ENCODE data around the gene RTN4IP1.

RTN4IP1 gene, protein sequence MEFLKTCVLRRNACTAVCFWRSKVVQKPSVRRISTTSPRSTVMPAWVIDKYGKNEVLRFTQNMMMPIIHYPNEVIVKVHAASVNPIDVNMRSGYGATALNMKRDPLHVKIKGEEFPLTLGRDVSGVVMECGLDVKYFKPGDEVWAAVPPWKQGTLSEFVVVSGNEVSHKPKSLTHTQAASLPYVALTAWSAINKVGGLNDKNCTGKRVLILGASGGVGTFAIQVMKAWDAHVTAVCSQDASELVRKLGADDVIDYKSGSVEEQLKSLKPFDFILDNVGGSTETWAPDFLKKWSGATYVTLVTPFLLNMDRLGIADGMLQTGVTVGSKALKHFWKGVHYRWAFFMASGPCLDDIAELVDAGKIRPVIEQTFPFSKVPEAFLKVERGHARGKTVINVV

DNA sequence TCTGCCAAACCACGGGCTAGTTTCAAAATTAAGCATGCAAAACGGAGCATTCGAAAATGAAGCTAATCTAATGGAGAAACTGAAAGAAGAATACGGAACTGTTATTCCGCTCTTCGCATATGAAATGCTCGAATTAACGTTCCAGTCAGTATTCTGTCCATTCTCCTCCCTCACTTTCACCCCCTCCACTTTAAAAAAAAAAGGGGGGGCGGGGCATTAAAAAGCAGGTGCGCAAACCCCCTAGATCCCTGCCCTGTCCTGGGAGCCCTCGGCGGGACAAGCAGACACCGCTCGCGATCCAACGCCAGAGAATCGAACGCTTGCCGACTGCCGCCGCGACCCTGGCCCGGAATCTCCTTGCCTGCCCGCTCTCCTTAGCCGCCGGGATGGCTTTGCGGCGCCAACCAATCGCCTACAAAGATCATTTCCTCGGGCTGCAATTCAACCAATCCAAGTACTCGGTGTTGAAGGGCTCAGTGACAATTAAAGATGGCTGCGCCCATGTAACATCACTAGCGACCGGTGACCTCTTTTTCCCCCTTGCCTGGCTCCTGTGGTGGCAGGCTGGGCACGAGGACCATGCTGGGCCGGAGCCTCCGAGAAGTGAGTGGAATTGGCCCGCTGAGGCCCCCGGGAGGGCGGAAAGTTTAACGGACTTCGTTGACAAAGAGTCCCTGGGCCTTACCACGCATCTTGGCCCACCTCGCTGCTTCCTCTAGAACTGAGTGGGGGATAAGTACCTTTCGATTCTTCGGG lies at the start of gene RTN4IP1, which contains the start of gene QRSL1:
Gene RTN4IP1, minus strand, starts transcription at position 396 of the 756 bp plus-strand sequence. CDS start 477 bp downstream, outside the sequence.
Gene QRSL1, plus strand, starts transcription at position 476 of the 756 bp plus-strand sequence. Its CDS starts 104 bp downstream, at position 580.
- DNase-seq (ENCODE audit: extremely low read depth in 1 of 2, low read depth in 1 of 2), result peak; percentile 54 to 73

DNA sequence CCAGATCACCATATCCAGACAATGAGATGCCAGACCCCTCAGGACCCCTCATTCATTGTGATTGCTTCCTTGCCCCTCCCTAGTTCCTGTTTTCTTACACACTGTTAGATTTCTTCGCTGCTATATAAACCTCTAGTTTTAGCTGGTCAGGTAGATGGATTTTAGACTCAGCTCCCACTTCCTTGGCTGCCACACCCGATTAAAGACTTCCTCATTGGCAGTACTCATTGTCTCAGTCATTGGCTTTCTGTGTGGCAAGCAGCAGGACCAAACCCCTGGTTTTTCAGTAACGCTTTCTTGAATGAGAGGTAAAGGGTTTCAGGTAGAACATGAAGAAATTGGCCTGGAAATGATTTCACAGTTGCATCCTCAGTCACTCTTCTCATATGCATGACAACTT lies 48.0 kb upstream of the RTN4IP1 start:
- DNase-seq (ENCODE audit: extremely low read depth in 1 of 2, low read depth in 1 of 2), result no peak

DNA sequence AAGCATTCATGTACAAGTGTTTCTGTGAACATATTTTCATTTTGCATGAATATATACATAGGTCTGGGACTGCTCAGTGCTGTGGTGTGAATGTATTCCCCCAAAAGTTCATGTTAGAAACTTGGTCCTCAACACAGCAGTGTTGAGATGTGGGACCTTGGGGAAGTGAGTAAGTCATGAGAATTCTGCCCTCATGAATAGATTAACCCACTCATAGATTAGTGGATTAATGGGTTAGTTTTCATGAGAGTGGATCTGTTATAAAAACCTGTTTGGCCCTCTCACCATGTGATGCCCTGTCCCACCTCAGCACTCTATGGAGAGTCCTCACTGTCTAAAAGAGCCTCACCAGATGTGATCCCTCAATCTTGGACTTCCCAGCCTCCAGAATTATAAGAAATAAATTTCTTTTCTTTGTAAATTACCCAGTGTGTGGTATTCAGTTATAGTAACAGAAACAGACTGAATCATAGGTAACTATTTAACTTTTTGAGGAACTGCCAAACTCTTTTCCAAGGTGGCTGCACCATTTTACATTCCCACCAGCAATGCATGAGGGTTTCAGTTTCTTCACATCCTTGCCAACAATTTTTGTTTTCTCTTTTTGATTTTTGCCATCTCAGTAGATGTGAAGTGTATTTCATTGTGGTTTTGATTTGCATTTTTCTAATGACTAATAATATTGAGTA lies 45.4 kb upstream of the RTN4IP1 start:
- DNase-seq (ENCODE audit: extremely low read depth in 1 of 2, low read depth in 1 of 2), result no peak

DNA sequence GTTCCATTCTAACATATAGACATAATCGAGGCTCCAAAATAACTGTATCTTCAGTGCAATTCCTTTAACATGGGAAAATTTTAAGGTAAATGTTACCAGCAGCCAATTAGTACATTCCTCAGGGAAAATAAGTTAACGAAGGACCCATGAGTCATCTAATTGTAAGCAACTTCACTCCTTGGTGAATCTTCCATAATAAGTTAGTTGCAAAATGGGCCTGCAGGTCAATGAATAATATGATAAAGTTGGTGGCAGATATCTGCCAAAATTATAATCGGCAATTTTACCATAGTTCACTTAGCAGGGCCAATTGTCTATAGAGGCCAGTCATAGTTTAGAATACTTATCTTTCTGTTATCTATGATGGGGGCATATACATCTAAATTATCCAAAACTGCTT lies 42.4 kb upstream of the RTN4IP1 start:
- no peak for DNase-seq (ENCODE audit: extremely low read depth in 1 of 2, low read depth in 1 of 2)

DNA sequence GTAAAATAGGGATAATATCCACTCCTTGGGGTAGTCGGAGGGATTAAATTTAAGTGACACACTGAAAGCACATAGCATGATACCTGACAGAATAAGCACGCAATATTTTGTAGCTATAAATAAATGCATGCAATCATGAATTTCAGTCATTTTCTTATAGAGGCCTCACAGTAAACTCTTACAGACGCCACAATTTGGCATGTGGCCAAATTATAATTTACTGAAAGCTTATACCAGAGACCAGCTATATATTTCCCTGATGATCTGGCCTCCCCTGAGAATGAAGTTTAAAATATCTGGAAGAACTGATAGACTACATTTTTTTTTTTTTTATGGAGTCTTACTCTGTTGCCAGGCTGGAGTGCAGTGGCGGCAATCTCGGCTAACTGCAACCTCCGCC lies 40.9 kb upstream of the RTN4IP1 start:
- no peak for DNase-seq (ENCODE audit: extremely low read depth in 1 of 2, low read depth in 1 of 2)

DNA sequence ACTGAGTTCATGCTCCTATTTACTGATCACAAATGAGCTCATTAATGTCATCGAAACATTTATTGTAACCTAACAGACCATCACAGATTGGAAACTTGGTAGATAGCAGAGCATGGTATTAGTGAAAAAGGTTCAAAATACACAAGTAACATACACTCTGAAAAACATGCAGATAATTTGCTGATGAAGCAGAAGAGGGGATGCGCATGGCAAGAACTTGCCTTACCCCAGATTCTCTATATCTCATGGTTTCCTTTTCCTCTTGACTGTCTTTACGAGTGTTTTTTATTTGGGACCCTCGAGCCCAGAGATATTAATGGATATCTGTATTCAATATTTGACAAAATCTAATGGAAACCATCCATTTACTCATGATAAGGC lies 37.7 kb upstream of the RTN4IP1 start:
- DNase-seq (ENCODE audit: extremely low read depth in 1 of 2, low read depth in 1 of 2), result no peak

DNA sequence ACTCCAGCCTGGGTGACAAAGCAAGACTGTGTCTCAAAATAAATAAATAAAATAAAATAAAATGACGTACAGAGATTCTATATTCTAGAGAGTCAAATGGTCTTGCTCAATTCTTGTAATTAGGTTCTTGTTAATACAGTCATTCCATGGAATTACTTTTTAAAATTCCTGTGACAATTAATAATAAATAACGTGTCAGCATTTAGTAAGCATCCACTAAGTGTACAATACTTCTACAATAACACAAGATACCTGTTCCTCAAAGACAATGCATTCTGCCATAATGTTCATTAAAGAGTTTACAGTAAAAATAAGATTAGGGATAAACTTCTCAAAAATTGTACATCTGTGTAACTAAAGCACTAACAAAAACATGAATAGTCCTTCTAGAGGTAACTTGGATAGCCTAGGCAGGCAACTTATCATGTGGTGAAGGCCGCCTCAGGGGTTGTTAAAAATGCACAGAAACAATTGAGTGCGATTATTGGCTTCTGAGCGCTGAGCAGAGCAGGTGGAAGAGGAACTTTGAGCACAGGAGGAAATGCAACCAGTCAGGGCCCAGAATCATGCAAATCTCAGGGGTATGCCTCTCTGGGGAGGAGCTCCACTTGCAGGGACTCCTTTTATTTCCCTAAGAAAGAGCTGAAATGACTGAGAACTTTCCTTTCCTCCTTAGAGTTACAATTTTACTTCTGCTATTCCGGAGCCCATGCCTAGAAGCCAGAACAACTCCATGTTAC lies 37.2 kb upstream of the RTN4IP1 start:
- DNase-seq (ENCODE audit: extremely low read depth in 1 of 2, low read depth in 1 of 2), result no peak

DNA sequence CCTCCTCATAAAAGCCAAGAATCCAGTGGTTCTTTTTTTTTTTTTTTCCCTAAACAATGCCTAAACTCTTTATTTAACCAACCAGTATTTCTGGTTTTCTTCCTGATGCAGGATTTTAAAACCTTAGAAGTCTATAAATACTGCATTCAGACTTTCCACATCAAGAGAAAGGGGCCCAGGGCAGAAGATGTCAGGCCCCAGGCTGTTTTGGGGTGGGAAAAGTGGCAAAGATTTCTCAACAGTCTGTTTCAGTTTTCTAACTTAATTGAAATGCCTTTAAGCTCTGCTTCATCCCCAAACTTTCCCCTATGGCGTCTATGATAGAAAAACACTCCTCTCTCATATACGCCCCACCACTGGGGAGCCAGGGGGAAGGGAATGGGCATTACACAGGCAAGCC lies 33.2 kb upstream of the RTN4IP1 start:
- DNase-seq (ENCODE audit: extremely low read depth in 1 of 2, low read depth in 1 of 2), result no peak

DNA sequence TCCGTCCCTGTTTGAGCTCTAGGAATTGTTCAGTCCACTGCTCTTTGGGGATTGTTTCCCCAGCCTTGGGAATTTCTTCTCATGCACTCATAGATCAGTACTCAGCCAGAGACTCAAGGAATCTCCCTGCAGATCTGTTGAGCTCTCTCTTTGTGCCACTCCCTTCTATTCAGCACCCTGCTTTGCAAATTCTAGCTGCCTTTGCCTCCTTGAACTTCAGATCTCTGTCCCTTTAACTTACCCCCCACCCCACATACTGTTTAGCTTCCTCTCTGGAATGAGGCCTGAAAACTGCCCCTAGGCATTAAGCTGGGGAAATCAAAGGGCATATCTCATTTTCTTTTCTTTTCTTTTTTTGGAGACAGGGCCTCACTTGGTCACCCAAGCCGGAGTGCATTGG lies 30.6 kb upstream of the RTN4IP1 start:
- no peak for DNase-seq (ENCODE audit: extremely low read depth in 1 of 2, low read depth in 1 of 2)

DNA sequence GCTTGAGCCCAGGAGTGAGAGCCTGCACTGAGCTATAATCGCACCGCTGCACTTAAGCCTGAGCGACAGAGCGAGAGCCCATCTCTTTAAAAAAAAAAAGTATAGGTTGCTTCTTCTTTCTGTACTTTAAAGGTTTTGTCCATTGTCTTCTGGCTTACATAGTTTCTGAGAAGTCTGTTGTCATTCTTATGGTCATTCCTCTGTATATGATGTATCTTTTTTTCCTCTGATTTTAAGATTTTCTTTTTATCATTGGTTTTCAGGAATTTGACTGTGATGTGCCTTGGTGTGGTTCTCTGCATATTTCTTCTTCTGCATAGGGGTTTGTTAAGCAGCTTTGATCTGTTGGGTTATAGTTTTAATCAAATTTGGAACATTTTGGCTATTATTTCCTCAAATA lies 29.2 kb upstream of the RTN4IP1 start:
- DNase-seq (ENCODE audit: extremely low read depth in 1 of 2, low read depth in 1 of 2), result no peak

DNA sequence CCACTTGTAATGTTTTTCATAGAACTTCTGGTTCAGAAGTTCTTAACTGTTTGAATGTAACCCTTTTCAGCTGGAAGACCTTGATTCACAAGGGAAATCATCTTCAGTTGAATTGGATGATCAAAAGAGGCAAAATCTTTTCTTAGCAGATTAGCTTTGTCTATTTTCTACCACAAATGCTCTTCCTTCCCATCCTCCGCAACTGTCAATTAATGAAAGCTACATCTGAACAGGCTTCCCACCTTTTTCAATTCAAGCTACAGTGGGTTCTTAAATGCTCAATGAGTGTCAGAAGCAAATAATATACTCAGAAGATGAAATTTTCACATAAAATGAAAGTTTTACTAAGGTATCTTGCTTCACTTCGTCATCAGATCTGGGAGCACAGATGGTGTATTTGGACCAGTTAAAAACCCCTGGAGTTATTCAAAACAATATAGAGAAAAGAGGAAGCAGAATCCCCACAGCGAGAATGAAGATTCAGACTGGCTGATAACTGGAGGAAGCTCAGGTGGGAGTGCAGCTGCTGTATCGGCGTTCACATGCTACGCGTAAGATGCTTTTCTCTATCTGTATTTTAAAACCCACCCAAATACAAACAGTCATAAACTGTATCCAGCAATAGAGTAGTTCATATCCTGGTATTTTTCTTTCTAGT lies 19.5 kb upstream of the RTN4IP1 start:
- no peak for DNase-seq (ENCODE audit: extremely low read depth in 1 of 2, low read depth in 1 of 2)

DNA sequence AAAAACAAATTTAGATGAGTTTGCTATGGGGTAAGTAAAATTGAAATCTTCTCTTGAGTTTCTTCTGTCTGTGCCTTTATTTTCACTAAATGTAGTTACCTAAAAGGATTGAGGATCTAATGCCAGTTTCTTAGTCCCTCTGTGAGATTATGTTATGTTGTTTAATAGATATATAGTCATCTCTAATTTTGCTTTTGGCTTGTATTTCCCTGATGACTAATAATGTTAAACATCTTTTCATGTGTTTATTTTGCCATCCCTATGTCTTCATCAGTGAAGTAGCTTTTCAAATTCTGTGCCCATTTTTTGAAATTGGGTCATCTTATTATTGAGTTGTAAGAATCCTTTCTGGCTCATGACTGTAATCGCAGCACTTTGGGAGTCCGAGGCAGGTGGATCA lies 13.8 kb upstream of the RTN4IP1 start:
- DNase-seq (ENCODE audit: extremely low read depth in 1 of 2, low read depth in 1 of 2), result no peak

DNA sequence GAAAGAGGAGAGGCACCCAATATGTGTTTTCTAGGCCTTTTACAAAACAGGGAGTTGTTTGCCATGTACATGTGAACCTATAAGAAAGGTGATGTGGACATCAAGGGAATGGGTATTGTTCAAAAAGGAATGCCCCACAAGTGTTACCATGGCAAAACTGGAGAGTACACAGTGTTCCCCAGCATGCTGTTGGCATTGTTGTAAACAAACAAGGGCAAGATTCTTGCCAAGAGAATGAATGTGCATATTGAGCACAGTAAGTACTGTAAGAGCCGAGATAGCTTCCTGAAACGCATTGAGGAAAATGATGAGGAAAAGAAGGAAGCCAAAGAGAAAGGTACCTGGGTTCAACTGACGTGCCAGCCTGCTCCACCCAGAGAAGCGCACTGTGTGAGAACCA lies 13.2 kb upstream of the RTN4IP1 start:
- DNase-seq (ENCODE audit: extremely low read depth in 1 of 2, low read depth in 1 of 2), result no peak

DNA sequence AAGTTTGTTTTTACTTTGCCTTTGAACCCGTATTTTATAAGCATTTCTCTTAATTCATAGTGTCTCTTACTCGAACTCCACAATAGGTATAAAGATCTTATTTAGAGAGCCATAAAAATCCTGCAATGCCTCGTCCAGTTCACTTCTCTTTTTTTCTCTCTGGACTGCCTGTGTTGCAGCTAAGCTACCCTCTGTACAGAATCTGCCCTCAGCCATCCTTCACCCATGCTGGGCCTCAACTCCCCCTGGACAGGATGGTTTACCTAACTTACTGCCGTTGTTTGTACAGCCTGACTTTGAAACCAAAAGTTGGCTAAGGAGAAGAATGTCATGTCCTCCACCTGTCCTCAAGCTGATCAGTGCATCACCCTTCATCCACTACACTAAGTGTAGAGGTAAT lies 10.5 kb upstream of the RTN4IP1 start:
- DNase-seq (ENCODE audit: extremely low read depth in 1 of 2, low read depth in 1 of 2), result no peak

DNA sequence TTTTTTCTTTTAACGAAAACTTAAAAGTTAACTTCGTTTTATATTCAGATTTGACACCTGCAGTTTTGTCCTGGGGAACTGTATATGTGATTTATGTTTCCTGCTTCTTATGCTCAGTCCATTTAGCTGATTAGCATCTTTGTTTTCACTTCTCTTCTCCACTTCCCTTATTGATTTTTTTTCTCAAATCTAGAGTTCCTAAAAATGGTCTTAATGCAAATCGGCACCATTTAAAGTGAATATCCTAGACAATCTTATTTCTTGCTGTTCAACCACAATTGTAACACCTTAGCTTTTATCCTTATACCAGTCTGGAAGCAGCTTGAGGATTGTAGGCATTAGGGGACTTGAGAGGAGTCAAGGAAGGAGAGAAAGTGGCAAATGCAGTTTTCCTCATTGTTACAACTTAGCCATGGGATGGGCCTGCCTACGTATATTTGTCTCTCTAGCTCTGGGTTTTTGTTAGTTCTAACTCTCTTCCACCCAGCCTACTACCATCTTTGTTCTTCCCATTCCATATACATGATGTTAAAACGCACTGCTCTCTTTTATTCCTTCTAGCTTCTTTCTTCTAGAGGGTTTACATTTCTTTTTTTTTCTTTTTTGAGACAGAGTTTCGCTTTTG lies 8.5 kb upstream of the RTN4IP1 start:
- no peak for DNase-seq (ENCODE audit: extremely low read depth in 1 of 2, low read depth in 1 of 2)

DNA sequence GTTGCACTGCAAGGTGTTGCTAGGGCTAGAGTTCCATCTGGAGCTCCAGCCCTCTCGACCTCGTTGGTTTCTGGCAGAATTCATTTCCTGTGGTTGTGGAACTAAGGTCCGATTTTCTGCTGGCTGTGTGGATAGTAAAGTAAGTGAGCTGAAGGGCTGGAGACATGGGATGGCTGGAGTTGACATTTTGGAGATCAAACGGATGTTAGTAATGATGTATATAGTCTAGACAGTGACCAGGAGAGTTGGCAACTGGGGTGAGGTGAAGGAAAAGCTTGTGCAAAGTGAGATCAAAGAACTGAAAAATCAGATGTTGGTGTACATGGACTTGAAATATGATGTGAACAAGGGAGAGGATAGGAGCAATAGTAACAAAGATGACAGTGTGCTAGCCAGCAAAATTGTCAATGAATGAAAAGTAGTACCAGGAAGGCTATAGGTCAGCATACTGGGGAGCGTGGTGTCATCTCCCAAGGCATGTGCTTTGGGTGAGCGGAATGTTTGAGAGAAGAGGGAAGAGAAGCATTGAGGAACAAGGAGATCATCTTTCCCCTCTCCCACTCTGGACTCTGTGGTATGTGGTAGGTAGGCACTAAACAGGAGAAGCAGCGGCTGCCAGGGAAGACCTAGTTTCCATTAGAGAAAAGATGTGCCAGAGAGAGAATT lies 7.9 kb upstream of the RTN4IP1 start:
- no peak for DNase-seq (ENCODE audit: extremely low read depth in 1 of 2, low read depth in 1 of 2)

DNA sequence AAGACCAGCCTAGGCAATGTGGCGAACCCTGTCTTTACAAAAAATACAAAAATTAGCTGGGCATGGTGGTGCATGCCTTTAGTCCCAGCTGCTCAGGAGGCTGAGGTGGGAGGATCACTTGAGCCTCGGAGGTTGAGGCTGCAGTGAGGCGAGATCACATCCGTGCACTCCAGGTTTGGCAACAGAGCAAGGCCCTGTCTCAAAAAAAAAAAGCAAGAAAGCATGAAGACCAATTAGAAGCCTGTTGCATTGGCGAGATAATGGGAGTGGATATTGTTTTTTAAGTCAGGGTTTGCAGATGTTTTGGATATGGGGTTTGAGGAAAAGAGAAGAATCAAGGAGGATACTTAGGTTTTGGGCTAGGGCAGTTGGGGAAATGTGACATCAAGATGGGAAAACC lies 5.3 kb upstream of the RTN4IP1 start:
- no peak for DNase-seq (ENCODE audit: extremely low read depth in 1 of 2, low read depth in 1 of 2)

DNA sequence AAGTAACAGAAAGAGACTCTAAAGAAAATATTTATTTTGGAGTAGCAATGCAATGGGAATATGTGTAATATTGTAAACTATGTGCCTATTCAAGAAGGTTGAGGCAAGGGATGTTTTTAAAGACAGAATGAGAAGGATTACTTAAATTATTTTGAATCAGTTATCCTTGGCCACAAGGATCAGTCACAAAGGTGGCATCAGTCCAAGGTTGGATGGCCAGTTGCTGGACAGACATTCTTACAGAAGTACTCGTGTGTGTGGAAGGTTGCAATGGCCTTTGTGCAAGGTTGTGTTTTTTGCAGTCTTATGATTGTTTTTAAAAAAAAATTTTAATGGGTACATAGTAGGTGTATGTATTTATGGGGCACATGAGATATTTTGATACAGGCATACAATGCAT lies 2.0 kb upstream of the RTN4IP1 start:
- no peak for DNase-seq (ENCODE audit: extremely low read depth in 1 of 2, low read depth in 1 of 2)

DNA sequence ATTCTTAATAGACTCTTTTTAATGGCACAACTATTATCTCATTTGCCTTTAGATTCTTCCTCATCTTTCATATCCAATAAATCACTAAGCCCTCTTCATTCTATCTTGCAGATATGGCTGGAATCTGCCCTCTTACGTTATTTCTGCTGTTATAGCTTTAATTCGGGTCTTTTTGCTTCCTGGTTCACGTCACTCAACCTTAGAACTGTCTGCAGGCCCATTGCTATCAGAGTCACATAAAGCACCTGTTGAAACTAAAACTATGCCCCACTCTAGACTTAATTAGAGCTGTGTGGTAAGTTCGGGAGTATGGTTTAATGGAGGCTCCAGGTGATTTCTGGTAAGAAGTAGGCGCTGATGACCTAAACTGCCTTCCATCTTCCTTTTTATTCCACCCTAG lies 1.1 kb upstream of the RTN4IP1 start:
- no peak for DNase-seq (ENCODE audit: extremely low read depth in 1 of 2, low read depth in 1 of 2)

DNA sequence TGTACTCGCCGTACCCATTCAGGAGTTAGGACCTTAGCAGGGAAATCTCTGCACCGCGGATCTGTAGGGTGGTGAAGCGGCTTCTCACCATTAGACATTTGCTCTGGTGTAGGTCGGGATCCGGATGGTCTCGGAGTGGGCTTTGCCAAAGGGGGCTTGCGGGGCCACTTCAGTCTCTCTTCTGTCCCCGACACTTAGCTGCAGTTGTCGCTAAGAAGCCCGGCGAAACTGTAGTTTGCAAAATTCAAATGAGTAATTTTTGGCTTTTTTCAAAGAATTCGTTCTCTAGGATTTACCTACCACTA lies 513 bp upstream of the RTN4IP1 start:
- DNase-seq (ENCODE audit: extremely low read depth in 1 of 2, low read depth in 1 of 2), result no peak
